CD4-positive, alpha-beta T cell treated with Interleukin-10 for 1 hour (primary cell): ENCODE data around the gene IYD.

Source experiments
- DNase-seq: peaks from one replicate; pipeline ENCODE4 v3.0.0-alpha.2; 2020

Gene IYD

DNA sequence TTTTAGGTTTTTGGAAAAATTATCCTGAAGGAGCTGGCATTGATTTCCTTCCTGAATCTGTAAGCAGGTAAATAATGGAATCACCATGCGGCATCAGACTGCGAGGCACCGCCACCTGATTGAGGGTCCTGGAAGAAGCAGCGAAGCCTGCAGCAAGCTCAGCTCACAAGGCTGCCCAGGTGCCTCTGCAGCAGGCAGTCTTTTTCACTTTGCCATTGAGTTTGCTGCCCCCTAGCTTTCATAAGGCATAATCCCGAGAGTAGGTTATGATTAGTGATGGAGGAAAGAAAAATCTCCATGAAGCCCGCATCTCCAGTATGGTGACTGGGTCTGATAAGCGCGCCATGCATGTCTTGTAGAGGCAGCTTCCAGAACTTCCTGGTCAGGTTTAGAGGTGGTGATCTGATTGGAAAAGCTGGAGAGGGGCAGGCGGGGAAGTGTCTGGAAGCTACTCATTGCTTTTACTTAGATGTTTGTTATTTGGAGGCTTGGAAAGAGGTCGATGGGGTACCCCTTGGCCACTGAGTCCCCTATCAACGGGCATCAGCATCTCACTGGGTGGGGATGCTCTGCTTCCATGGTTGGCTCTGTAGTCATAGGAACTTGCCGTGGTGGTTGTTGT, 26.7 kb downstream of the IYD start:
- peak; percentile 52 for DNase-seq

DNA sequence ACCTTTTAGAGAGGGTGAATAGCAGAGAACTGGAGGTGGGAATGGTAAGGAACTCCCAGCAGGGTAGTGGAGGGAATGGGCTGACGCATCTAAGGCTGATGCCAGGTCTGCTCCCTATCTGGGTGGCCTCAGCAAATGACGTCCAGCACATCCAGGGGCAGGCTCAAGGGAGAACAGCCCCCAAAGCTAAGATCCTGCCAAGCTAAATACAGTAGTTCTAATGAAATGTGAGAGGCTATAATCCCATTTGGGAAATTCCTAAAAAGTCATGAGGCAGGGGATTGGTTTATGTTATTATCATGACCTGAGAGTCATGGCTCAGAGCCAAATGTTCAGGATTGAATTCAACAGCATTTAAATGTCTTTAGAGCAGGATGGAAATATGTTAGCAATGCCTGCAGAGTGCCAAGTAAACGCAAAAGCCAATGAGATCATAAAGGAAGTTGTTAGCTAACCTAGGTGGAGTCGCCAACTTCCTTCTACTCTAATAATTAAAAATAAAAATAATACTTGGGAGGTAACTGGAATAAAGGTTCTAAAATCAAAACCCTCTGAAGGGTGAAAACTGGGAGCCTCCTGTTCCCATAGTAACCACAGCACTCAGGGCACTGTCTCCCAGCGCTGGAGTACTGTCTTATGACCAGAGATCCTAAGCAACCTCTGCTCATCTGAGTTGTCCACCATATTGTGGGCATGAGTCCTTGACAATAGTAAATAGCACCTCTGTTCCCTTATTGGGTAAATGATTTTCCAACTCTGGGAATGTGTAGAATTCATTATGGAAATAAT, 34.8 kb downstream of the IYD start:
- no peak for DNase-seq

DNA sequence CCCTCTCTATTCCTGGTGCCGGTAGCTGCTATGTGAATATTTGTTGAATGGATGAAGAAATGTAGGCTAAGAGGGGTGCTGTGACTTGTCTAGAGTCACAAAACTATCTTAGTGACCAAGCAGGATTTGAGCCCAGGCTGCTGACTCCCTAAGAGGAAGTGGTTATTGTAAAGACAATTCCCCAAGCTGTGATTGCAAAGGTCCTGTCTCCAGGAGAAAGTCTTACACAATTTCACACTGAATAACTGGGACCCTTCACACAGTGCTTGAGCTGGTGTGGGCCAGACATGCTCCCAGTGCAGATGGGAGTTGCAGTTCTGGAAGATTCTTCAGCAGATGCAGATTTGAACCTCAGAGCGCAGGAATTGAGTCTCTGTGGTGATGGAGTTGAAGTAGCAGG, 38.1 kb downstream of the IYD start:
- DNase-seq = no peak

DNA sequence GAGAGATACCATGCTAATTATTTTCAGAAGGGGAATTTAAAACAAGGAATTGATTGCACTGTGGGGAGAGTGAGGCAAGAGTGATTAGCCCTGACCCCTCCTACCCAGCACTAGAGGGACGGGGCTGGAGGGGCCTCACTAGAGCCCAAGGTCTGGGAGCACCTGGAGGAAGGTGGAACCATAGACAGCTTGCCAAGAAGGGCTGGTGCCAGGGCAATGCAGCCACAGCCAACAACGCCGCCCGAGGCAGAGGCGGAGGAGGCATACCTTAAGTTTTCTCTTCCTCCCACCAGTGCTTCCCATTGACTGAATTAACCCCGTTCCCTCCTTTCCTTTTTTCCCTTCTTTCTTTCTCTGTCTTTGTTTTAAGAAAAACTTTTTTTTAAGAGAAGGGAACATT, 40.0 kb downstream of the IYD start:
- DNase-seq = no peak

DNA sequence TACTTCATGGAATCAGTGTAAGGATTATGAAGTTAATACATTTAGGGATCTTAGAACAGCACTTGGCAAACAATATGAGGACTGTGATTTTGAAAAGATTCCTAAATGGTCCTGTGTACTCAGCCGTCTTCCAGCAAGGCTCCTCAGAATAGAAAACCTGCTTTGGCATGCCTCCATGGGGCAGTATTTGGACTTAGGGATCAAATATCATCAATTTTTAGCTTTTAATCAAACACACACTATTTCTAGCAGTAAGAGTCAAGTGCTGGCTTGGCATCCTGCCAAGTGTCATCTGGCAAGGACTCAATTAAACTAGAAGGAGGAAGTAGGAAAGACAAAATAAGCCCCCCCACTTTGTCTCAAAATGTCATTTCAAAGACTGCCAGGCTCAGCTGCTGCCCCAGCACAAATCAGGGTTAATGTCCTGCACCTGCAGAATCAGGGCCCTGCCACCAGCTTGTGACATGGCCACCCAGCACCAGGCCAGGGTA, 40.8 kb downstream of the IYD start:
- no peak for DNase-seq

DNA sequence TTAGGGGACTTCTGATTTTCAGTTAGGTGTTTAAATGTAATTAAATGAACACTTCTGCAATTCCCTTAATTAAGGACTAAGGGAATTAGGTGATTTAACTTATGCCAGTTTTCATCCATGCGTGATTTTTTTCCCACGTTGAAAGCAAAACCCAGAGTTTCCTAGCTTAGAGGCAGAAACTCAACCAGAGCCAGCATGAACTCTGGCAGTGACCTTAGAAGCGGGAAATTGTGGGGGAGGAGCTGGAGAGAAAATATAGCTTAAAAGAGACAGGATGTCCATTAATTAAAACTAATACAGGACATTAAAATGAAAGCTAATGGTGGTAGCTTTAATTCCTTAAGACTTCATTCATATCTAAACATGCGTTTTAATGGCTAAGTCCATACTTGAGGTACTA, 41.6 kb downstream of the IYD start:
- no peak for DNase-seq

DNA sequence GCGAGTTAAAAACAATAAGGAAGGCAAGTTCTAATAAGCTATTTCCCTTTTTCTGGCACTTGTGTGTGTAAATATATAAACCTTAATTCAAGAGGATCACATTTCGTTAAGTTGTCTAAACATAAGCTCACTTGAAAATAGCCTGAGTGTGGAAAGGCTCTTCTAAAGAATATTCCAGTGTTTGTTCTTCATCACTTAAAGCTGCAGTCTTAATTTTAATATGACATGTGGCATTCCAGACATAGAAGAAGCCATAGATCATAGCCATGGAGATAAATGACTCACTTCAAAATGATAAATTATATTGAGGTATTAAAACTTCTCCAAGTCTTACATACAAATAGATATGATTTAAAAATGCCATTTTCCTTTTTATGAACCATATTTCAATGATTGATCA, 42.1 kb downstream of the IYD start:
- DNase-seq = no peak

DNA sequence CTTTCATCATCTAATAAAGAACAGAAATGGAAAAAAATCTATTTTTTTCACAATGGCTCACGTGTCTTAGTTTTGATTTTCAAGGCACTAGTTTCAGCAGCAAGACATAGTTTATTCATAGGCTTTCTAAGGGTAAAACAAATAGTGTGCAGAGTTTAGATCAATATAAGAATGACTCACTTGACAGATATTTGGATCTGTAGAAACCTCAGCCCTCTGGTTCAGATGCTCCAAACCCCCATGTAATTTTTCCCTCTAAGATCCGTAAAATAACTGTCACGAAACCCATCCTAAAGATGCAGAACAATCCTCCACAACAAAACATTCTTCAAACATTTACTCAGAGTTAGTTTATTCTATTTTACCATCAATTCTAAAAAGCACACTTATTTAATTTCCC, 43.4 kb downstream of the IYD start:
- DNase-seq = no peak

DNA sequence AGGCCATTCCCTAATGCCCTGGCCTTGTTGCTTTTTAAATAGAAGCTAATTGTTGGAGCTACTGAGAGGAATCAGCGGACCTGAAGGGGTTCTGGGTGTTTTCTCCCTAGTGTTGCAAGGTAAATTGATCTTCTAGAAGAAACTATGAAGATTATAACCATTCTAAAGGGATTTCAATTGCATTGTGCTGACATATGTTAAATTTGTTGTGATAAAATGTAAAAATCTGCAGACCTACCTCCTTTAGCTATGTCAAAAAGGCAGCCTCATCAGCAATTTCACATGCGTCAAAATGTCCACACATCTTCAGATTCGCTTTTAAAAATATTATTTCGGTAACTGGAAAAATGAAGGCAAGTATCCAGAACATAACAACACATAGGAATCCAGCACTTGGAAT, 44.4 kb downstream of the IYD start:
- no peak for DNase-seq

DNA sequence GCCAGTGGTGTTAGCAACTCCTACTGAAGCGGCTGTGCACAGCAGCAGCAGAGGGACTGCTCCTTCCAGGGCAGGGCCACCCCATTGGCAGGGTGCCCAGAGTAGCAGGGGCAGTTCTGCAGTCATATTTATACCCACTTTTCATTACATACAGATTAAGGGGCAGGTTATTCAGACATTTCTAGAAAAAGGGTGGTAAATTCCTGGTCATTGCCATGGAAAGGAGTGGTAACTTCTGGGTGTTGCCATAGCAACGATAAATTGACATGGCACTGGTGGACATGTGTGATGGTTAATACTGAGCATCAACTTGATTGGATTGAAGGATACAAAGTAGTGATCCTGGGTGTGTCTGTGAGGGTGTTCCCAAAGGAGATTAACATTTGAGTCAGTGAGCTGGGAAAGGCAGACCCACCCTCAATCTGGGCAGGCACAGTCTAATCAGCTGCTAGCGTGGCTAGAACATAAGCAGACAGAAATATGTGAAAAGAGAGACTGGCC, 45.0 kb downstream of the IYD start:
- no peak for DNase-seq

DNA sequence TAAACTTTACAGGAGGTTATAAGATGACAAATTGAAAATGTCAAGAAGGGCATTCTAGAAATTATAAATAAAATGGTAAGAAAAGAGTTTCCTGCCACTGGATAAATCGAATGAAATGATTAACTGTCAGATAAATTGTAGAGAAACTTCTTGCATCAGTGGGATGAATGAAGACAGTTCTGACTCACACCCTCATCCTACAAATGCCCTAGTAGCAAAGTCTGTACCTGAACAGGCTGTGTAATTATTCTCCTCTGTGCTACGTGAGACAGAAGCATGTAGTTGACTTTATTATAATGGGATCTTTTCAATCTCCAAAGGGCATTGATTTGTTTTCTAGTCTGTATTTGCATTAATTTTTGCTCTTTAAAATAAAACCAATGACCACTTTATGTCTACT, 47.3 kb downstream of the IYD start:
- DNase-seq = no peak

DNA sequence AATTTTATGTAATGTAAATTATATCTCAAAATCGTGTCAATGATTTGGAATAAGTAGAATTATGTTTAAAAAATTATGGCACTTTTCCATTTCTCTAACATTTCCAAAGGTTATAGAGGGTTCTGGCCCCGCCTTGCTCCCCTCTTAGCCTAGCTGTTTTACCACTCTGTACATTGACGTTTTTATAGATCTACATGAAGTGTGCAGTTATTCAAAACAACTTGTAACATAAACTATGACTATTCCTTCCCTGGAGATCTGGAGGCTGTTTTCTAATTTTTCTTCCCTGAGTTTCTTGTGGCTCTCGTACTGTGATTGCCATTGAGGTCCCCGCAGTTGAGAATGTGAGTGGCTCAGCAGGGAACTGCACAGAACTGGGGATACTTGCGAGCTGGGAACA, 48.4 kb downstream of the IYD start:
- no peak for DNase-seq

DNA sequence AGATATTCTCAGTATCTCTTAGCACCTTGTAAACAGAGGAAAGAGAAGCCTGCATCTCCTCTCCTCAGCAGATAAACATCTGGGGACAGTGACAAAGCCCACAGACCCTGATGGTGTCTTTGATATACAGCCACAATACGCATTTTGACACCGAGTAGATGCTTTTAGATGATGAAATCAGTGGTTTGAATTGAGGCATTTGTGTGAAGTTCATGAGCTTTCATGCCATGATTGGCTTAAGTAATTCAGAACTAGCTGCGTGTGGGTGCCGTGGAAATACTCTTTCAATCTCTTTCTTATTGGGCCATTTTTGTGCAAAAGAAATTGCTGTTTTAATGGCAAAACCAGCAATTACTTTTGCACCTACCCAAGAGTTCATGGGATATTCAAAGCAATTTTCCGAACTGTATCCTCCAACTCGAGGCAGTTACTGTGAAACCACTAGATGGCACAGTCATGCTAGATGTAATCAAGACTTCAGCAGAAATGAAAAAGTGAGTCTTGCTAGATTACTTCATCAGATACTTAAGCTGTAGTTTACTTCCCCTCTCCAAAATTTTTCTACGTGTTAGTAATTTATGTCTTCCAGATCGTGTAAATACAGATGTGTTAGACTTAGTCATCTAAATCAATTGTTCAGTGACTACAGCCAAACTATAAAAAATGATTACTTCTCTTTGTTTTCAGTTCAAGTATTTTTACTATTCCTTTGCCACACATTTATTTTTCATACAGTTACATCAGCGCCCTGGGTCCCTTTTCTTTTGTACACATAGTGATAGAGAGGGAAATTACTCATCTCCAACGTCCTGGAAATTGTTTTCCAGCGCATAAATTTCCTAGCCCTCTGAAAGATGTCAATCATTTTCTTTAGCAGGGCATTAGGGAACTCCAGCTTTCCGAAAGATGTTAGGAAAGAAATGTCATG, 49.4 kb downstream of the IYD start:
- peak; percentile 53 for DNase-seq

DNA sequence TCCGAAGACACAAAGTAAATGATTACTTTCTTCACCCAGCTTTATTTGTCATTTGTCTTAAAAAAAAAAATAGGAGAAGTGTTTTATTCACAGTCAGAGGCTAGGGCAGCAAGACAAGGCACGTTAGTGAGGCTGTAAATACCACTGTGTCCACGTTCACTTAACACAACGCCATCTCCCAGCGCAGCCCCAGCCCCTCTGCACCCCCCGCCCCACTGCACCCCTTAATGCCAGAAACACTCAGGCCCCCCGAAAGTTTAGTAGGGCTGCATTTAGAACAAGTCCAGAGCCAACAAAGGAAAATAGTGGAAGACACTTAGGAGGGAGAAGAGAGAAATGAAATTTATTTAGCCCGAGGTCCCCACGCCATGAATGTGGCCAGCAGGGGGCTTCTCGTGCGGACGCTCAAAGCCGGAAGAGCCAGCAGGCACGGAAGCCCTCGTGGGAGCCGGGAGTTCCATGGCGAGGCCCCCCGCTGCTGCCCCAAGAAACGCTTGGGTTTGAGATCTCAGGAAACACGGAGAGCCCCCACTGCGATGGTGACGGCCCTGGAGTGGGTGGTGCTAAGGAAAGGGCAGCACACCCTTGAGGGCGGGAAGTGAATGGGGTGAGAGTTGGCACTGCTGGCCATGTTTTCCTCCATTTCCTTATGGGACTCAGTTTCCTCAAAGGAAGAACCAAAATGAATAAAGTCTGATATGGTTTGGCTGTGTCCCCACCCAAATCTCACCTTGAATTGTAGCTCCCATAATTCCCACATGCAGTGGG, 50.2 kb downstream of the IYD start:
- peak; percentile 48 for DNase-seq

DNA sequence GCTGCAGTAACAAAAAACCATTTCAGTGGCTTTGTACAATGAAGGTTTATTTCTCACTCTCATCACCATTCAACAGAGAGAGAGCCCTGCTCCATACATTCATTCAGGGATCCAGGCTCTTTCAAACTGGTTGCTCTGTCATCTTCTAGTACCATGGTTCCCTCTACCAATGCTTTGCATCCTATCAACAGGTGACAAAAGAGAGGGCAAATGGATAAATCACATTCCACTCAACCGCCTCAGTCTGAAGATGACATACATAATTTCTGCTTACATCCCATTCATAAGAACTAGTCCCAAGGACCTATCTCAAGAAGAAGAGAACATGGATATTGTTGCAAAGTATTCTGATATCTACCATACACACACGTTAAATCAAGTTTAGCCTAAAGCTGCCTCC, 51.6 kb downstream of the IYD start:
- no peak for DNase-seq

DNA sequence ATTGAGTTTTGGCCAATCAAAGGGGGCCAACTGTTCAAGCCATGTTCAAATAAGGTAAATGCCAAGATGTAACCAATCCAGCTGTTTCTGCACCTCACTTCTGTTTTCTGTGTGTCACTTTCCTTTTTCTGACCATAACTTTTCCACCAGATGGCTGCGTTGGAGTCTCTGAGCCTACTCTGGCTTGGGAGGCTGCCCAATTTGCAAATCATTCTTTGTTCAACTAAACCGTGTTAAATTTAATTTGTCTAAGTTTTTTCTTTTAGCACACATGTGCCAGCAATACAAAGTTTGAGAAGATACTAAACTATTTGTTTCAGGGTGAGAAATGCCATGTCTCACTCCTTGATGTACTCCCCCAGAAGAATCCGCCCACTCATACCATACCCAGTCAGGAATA, 52.1 kb downstream of the IYD start:
- no peak for DNase-seq

DNA sequence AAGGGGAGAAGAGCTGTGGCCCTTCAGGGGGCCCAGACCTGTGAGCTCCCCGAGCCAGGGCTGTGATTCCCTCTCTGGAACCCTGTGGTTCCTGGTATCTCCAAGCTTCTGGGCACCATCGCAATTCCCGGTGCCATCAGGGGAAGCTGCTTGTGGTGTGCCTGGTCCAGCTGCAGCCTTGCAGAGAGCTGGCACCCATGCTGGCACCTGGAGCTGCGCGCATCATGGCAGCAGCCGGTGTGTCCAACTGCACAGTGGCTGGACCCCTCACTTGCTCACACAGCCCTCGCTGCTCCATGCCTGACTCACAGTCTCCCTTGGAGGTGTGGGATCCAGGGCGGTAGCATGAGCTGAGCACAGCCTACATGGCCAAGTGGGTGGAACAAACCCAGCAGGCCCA, 56.7 kb downstream of the IYD start:
- DNase-seq = no peak

DNA sequence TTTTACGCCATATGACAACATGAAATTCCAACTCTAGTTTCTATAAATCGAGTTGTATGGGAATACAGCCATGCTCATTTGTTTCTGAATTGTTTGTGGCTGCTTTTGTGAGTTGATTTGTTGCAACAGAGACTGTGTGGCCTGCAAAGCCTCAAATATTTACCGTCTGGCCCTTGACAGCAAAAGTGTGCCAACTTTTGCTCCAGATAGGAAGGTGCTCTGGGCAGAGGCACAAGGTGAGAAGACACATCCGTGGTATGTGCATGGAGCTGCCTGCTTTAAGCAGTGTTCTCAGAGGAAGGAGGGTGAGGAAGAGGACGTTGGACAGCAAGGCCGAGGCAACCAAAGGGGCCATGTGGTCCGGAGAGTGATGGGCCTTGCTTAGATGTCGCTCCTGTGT, 57.4 kb downstream of the IYD start:
- no peak for DNase-seq

DNA sequence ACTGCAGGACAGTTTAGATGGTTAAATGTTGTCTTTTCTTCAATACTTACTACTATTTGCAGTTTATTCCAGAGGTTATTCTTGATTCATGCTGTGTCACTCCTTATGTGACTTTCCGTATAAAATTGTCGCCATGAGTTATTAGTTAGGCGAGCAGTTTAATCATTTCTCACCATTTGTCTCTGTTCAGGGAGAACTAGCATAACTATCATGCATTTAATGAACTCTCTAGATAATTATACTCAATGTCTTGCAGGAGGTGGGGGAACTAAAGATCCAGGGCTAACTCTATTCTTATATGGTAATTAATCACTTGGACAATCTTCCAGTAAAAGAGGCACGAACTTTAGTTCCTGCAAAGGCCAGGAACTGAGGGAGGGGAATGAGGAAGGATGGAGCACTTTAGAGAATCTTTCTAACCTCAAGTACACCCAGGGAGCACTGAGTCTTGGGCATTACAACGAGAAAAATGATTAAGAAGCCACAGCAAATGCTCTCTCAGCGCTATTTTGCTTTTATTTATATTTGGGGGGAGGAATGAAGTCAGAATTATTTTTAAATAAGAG, 58.3 kb downstream of the IYD start:
- DNase-seq = no peak

DNA sequence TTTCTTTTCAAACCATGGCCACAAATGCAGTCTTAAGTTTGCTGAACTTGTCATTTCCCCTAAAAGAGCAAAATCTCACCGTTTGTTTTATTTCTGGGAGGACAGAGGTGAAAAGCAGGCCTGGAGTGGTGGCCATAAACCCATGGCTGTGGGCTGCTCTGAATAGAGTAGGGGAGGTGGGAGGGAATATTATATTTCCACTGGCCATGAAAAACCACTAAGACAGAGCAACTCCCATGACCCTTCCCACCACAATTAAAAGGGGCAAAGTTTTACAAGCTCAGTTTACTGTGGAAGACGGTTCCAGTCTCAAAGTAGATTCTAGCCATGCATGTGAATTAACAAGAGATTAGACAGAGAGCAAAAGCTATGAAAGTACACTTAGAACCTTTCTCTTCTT, 59.0 kb downstream of the IYD start:
- DNase-seq = no peak

DNA sequence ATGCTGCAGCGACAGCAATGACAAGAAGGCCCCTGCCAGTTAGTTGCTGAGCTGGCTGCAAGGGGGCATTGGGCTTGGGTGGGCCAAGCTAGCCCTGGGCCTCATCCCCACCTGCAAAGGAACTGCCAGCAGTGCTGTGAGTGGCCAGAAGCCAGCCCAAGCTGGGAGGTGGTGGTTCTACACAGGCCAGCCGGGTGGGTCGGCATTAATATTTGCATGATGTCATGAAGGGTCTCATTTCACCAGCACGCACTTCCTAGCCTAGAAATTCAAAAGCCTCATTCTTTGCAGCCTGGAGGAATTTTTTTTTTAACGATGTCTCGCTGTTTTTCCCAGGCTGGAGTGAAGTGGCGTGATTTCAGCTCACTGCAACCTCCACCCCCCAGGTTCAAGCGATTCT, 62.0 kb downstream of the IYD start:
- DNase-seq = no peak

DNA sequence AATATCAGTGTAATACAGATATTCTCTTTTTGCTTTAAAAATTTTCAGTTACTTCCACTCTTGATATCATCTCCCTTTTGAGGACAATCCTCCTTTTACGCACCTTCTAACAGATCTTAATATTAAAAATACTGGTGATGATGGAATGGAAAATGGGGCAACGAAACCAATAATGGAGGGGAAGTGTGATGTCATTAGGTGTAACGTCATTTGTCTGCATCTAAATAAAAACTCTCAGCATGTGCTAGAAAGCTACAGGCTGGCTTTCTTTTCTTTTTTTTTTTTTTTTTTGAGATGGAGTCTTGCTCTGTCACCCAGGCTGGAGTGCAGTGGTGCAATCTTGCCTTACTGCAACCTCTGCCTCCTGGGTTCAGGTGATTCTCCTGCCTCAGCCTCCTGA, 66.5 kb downstream of the IYD start:
- DNase-seq = no peak
